ENCODE data around the gene GFI1.

GFI1 gene

GRCh38 chr1:92465256-92465647 lies 21.5 kb downstream of the GFI1 start:
- TF ChIP-seq CTCF (IDR thresholded peaks at IDR 0.05): no peak

GRCh38 chr1:92464588-92465255 lies 22.0 kb downstream of the GFI1 start:
- TF ChIP-seq CTCF (IDR thresholded peaks at IDR 0.05): no peak

- no peak for TF ChIP-seq CTCF (IDR thresholded peaks at IDR 0.05)
These were observed 25.2 kb downstream of the GFI1 start for GRCh38 chr1:92461364-92462097.

- TF ChIP-seq CTCF (IDR thresholded peaks at IDR 0.05): no peak
These were observed 26.8 kb downstream of the GFI1 start for GRCh38 chr1:92459871-92460320.

GRCh38 chr1:92458146-92458545 lies 28.6 kb downstream of the GFI1 start:
- no peak for TF ChIP-seq CTCF (IDR thresholded peaks at IDR 0.05)

- TF ChIP-seq CTCF (IDR thresholded peaks at IDR 0.05): no peak
These were observed 38.7 kb downstream of the GFI1 start for GRCh38 chr1:92447976-92448375.

- no peak for TF ChIP-seq CTCF (IDR thresholded peaks at IDR 0.05)
These were observed 39.6 kb downstream of the GFI1 start for GRCh38 chr1:92447033-92447681.

All from LNCAP (cell line).